ENCODE results near the gene ZNF821.

Gene ZNF821, protein sequence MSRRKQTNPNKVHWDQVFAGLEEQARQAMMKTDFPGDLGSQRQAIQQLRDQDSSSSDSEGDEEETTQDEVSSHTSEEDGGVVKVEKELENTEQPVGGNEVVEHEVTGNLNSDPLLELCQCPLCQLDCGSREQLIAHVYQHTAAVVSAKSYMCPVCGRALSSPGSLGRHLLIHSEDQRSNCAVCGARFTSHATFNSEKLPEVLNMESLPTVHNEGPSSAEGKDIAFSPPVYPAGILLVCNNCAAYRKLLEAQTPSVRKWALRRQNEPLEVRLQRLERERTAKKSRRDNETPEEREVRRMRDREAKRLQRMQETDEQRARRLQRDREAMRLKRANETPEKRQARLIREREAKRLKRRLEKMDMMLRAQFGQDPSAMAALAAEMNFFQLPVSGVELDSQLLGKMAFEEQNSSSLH

DNA sequence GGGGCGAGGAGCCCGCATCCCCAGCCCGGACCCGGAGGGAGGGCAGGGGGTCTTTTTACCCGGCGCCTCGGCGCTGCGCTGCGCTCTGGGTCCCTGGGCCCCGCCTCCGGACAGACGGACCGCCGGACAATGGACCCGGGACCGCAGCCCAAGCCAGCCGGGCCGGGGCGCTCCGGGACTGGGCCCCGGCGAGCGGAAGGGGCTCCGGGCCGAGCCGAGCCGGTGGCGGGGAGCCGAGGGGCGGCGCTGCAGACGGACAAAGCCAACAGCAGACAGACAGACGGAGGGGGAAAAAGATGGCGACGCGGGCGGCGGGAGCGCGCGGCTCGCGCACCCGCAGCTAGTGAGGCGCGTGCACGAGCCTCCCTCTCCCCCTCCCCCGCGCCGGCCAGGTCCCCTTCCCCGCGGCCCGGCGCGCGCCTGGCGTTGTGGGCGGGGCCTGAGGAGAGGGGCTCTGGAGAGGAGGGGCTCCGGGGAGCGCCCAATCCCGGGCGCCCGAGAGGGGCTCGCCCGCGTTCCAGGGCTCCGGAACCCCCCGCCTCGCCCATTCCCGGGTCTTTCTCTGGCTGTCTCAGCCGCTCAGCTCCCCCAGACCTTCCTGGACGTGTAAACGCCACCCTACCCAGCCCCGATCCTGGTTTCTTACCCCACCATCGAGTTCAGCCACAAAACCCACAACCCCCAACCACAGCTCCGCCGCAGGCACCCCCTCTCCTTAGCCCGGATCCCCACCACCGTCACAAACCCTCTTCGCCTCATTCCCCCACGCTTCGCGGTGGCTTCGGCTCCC, at the start of gene ZNF821:
Gene ZNF821 (minus strand): TSS at position 334 of the 790 bp plus-strand sequence. CDS start 4,236 bp downstream, outside the sequence.
- Histone ChIP-seq H3K27me3 (ENCODE audit: insufficient read depth, low read length, poor library complexity) (peaks cover 9% of the 10 kb centered on the region), H3K27ac (ENCODE audit: low read length) (peak within 1 kb of the TSS; percentile 26; the same call in 1 of the 2 replicates), H3K36me3 (ENCODE audit: insufficient read depth, low read length) (peaks cover 8% of the 10 kb centered on the region), H3K9ac (ENCODE audit: low read depth, low read length) (peak within 1 kb of the TSS; percentile 83), H2AFZ (ENCODE audit: low read depth, low read length) (peak within 1 kb of the TSS; percentile 86), H3K4me2 (ENCODE audit: insufficient read depth, low read length) (peak within 1 kb of the TSS; percentile 83), H3K9me3 (ENCODE audit: insufficient read depth, low read length, severe bottlenecking) (no peaks in the 10 kb centered on the region), H3K4me3 (ENCODE audit: low read depth in 1 of 2, low read length in 2 of 2) (peak within 1 kb of the TSS; percentile 67 to 86), H4K20me1 (ENCODE audit: insufficient read depth, low read length) (peaks cover 28% of the 10 kb centered on the region), H3K79me2 (ENCODE audit: insufficient read depth, low read length) (0 out of 2 replicates have a peak, but pooled peaks cover 2% of the 10 kb centered on the region), H3K4me1 (ENCODE audit: insufficient read depth, low read length) (peaks cover 51% of the 10 kb centered on the region)
- no peak for TF ChIP-seq EZH2 (IDR thresholded peaks at IDR 0.05; ENCODE audit: borderline replicate concordance, low read depth, low read length, severe bottlenecking)
- TF ChIP-seq, protein P1, sequence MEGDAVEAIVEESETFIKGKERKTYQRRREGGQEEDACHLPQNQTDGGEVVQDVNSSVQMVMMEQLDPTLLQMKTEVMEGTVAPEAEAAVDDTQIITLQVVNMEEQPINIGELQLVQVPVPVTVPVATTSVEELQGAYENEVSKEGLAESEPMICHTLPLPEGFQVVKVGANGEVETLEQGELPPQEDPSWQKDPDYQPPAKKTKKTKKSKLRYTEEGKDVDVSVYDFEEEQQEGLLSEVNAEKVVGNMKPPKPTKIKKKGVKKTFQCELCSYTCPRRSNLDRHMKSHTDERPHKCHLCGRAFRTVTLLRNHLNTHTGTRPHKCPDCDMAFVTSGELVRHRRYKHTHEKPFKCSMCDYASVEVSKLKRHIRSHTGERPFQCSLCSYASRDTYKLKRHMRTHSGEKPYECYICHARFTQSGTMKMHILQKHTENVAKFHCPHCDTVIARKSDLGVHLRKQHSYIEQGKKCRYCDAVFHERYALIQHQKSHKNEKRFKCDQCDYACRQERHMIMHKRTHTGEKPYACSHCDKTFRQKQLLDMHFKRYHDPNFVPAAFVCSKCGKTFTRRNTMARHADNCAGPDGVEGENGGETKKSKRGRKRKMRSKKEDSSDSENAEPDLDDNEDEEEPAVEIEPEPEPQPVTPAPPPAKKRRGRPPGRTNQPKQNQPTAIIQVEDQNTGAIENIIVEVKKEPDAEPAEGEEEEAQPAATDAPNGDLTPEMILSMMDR (IDR thresholded peaks at IDR 0.05; ENCODE audit: borderline replicate concordance, extremely low read depth, low read length, poor library complexity, severe bottlenecking), result peak; percentile 31
- peak; percentile 43 for ATAC-seq (ENCODE audit: insufficient read depth, low read depth)
- peak; percentile 76 for DNase-seq

DNA sequence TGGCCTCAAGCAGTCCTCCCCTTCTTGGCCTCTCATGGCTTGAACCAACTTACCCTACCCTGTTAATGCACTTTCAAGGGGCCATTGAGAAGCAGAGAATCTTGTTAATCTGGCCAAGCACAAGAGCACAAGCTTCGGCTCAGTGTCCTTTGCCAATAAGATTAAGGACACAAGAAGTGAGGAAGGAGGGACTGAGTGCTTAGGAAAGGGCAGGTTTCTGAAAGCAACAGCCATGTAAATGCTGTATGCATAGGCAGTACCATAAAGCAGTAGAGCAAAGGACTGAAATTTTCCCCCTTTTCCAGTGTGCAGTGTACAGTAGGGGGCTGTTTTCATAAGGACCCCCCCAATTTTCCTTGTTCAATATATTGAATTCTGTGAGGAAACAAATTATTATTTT, 49.0 kb upstream of the ZNF821 start:
- Histone ChIP-seq H3K79me2 (ENCODE audit: insufficient read depth, low read length) (no peaks in the 10 kb centered on the region; the same call in 1 of the 2 replicates), H3K27ac (ENCODE audit: low read length) (no peak overlapping the region), H4K20me1 (ENCODE audit: insufficient read depth, low read length) (peaks cover 22% of the 10 kb centered on the region), H3K4me1 (ENCODE audit: insufficient read depth, low read length) (no peaks in the 10 kb centered on the region), H3K27me3 (ENCODE audit: insufficient read depth, low read length, poor library complexity) (no peaks in the 10 kb centered on the region), H3K4me3 (ENCODE audit: low read depth in 1 of 2, low read length in 2 of 2) (no peak overlapping the region), H3K9ac (ENCODE audit: low read depth, low read length) (no peak overlapping the region), H3K4me2 (ENCODE audit: insufficient read depth, low read length) (no peak overlapping the region), H2AFZ (ENCODE audit: low read depth, low read length) (no peak overlapping the region), H3K36me3 (ENCODE audit: insufficient read depth, low read length) (peaks cover 52% of the 10 kb centered on the region), H3K9me3 (ENCODE audit: insufficient read depth, low read length, severe bottlenecking) (peaks cover under 1% of the 10 kb centered on the region)
- TF ChIP-seq, protein P1 (IDR thresholded peaks at IDR 0.05; ENCODE audit: borderline replicate concordance, extremely low read depth, low read length, poor library complexity, severe bottlenecking), result no peak
- TF ChIP-seq EZH2 (IDR thresholded peaks at IDR 0.05; ENCODE audit: borderline replicate concordance, low read depth, low read length, severe bottlenecking), result no peak
- no peak for DNase-seq
- ATAC-seq (ENCODE audit: insufficient read depth, low read depth), result no peak

DNA sequence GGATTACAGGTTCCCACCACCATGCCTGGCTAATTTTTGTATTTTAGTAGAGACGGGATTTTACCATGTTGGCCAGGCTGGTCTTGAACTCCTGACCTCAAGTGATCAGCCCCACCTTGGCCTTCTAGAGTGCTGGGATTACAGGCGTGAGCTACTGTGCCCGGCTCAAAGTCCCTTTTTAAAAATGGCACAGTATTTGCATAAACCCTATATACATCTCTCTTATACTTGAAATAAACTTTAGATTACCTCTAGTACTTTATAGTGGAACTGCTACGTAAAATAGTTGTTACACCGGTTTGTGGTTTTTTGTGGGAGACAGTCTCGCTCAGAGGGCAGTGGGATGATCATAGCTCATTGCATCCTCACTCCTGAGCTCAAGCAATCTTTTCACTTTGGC, 47.6 kb upstream of the ZNF821 start:
- peaks cover 25% of the 10 kb centered on the region for H4K20me1 ChIP-seq (ENCODE audit: insufficient read depth, low read length)
- H3K79me2 ChIP-seq (ENCODE audit: insufficient read depth, low read length), result no peaks in the 10 kb centered on the region; the same call in 1 of the 2 replicates
- no peak overlapping the region for H3K9ac ChIP-seq (ENCODE audit: low read depth, low read length)
- no peaks in the 10 kb centered on the region for H3K9me3 ChIP-seq (ENCODE audit: insufficient read depth, low read length, severe bottlenecking)
- TF ChIP-seq, protein P1 (IDR thresholded peaks at IDR 0.05; ENCODE audit: borderline replicate concordance, extremely low read depth, low read length, poor library complexity, severe bottlenecking), result no peak
- no peak for TF ChIP-seq EZH2 (IDR thresholded peaks at IDR 0.05; ENCODE audit: borderline replicate concordance, low read depth, low read length, severe bottlenecking)
- no peaks in the 10 kb centered on the region for H3K27me3 ChIP-seq (ENCODE audit: insufficient read depth, low read length, poor library complexity)
- peaks cover 66% of the 10 kb centered on the region for H3K36me3 ChIP-seq (ENCODE audit: insufficient read depth, low read length)
- H3K4me2 ChIP-seq (ENCODE audit: insufficient read depth, low read length), result no peak overlapping the region
- H2AFZ ChIP-seq (ENCODE audit: low read depth, low read length), result no peak overlapping the region
- no peak overlapping the region for H3K4me3 ChIP-seq (ENCODE audit: low read depth in 1 of 2, low read length in 2 of 2)
- H3K27ac ChIP-seq (ENCODE audit: low read length), result no peak overlapping the region
- no peak for DNase-seq
- no peak for ATAC-seq (ENCODE audit: insufficient read depth, low read depth)
- H3K4me1 ChIP-seq (ENCODE audit: insufficient read depth, low read length), result no peaks in the 10 kb centered on the region

Measured in DND-41 (cell line).